SKM-1 treated with dmso at 0.1 percent for 144 hours (cell line): Measurements from ENCODE around the gene SPTSSB.
A peak's percentile ranks its signal among the peaks of the same experiment; 100 is the strongest.

Experiments used
- DNase-seq: peaks from one replicate; lab custom pipeline; 2025; ENCODE audit not compliant: unreplicated experiment; lab: John Stamatoyannopoulos, UW

SPTSSB gene, protein sequence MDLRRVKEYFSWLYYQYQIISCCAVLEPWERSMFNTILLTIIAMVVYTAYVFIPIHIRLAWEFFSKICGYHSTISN

GRCh38 chr3:161371441-161372320, at the start of gene SPTSSB:
TSS of gene SPTSSB (minus strand) at chr3:161371517. CDS start at chr3:161346323, 25,194 bp downstream.
- peak; percentile 37 for DNase-seq

DNA sequence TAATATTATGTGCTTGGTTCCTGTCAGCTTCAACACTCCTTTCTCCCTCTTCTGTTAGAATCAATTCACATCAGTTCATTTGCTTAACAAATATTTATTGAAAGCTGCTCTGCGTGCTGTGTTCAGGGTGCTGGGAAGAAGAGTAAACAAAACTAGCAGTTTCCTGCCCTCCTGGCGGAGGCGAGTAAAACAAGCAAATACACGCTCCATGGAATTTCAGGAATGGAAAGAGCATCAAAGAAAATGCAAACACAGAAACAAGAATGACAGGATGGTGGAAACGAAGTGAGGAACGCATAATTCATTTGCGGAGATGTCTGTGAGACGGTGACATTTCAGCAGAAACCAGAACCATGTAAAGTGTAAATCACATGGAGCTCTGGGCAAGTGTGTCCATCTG, 49.4 kb upstream of the SPTSSB start:
- DNase-seq = no peak

- no peak for DNase-seq
Measured at GRCh38 chr3:161419555-161420333, 48.4 kb upstream of the SPTSSB start.

- no peak for DNase-seq
Measured at GRCh38 chr3:161415506-161416231, 44.4 kb upstream of the SPTSSB start.

DNA sequence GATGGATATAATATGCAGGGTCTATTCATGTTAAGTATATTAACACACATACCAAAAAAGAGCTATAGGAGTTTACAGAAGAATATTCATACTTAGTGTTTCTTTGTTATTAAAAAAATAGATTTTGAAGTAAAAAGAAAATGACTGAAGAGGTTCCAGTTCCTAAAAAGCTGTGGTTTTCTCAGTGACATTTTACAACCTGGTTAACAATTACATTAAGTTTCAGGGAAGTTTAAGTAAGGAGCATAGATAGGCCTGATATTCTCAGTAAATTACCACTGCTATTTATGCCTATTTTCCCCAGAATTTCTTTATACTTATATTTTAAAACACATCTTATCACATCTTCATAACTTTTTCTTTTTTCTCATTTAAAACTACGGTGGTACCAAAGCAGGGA, 43.6 kb upstream of the SPTSSB start:
- DNase-seq = no peak

DNA sequence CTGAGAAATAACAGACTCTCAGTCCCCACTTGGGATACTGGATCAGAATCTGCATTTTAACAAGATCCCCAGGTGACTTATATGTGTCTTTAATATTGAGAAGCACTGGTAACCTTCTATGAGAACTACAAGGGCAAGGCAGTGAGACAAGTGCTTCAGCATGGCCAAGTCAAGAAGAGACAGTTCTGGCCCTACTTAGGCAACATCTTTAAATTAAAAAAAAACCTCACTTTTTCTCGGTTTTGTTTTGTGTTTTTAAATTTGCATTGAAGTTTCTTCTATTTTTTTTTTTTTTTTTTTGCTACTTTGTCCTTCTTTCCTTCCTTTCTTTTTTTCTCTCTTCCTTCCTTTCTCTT, 42.5 kb upstream of the SPTSSB start:
- no peak for DNase-seq

DNA sequence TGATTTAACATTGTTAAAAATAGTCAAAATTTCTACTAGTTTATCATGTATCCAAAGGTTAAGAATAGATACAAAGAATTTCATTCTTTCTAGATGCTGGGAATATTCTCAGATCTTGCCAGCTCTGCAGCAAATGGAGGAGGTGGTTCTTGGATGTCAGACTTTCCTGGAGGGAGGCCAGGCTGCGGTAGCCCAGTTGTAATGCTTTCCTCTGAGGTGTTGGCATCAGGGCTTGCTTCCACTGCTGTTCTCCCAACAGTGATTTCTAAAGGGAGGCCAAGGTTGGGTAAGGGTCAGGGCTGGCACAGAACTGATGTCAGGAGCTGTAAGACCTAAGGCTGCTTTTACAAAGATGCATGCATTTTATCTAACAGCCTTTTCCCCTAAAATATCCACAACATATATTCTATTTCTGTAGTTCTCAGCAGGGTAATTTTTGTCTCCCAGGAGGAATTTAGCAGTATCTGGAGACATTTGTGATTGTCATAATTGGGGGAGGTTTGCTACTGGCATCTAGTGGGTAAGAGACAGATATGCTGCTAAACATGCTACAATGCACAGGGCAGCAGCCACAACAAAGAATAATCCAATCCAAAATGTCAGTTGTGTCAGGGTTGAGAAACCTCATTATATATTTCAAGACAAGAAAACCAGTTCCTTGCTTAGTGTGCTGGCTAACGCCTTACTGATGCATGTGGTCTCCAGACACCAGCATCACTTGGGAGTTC, 42.0 kb upstream of the SPTSSB start:
- no peak for DNase-seq

- DNase-seq = no peak
Measured at GRCh38 chr3:161412123-161412522, 40.8 kb upstream of the SPTSSB start.

GRCh38 chr3:161409858-161410257, 38.5 kb upstream of the SPTSSB start:
- no peak for DNase-seq

DNA sequence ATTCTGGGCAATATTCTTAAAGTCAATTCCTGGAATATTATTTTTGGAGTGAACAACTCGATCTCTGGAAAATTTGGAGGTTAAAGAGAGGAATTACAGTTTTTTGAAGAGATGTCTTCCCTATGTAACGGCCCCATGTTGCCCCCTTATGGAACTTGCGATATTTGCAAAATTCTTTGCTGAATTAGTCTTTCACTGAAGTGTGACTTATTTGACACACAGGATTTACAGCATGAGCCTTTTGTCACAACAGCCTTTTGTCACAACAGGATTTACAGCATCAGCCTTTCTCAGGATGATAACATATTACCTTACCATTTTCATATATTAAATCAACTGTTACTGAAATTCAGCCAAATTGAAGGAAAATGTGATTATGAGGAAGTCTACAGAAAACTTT, 37.8 kb upstream of the SPTSSB start:
- DNase-seq = peak; percentile 61

DNA sequence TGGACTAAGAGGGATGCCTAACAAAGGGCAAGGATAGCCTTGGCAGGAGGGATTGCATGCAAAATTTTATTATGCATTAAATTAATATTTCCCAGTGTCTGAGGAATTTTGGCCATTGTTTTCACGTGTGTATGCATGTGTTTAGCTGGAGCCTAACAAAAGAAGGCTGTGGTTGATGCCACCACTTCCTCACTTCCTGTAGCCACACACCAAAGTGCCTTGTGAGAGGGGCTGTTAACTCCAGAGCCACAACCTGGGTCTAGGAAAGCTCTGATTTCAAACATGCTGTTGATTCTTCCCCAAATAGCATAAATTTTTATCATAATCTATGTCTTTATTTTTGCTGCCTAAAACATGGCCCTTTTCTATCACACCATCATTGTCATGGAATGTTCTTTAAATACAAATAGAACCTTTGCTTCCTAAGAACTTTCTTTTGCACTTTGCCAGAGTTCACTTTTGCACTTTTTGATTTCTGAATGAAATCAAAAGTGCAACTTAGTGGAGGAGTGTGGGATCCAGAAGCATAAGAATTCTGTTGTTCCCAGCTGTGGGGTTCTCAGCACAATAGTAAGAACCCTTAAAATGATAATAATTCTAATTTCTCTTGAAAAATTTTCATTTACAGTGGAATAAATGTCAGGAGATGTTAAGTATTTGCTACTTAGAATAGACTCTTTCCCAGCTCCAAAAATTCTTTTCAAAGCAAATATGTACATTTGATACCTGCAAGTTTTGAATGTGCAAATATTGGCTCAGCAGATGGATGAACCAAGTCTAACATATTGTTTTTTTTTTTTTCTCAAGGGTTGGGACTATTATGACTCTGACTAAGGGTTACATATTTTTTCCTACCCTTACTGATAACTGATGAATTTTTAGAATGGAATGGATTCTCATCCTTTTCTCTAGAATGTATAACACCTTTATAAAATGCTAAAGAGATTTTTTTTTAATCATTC, 35.6 kb upstream of the SPTSSB start:
- DNase-seq = no peak

DNA sequence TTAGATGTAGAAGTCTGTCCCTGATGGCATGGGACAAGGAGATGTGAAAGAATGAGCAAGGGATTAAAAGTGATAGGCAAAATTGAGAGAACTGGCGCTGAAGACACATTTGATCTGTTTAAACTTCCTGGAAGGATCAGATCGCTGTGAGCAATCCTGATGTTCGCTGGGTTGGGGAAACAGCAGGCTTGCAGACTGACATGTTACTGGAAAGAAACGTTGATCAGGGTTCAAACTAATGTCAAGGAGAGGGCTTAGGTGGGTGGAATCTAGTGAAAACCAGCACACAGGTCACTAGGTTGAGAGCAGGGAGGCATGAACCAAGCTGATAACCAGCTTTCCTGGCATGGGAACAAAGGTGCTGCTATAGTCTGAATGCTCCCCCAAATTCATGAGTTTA, 34.5 kb upstream of the SPTSSB start:
- DNase-seq = no peak

DNA sequence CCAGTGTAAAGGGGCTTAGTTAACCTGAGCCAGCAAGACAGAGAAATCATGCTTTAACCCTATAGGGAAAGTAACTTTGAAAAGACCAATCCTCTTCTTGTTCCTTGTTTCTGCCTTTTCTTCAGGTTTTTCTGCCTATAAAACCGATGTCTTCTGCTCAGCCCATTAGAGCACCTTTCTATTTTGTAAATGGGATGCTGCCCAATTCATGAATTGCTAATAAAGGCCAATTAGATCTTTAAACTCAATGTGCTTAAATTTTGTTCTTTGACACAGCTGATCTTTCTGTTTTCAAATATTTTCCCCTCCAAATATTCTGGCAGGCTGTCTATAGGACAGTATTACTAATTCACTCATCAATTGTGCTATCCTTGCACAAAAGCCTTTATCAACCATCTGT, 33.8 kb upstream of the SPTSSB start:
- DNase-seq = no peak

DNA sequence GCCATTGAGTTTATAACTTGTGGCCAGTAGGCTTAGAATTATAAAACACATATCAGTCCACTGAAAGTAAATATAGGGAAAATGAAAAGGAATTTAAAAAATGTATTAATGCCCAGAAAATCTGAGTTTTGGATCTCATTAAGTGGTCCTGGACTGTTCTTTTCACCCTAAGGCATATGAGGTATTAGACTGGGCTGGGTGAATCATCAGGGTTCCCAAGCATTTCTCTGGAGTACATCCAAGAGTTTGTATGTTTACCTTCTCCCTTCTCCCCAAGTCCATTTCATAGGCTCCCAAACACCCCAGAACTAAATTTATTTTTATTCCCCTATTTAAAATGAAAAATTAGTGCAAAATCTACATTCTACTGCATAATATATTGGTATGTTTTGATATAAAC, 31.9 kb upstream of the SPTSSB start:
- DNase-seq = no peak

- no peak for DNase-seq
Measured at GRCh38 chr3:161401389-161401788, 30.1 kb upstream of the SPTSSB start.

DNA sequence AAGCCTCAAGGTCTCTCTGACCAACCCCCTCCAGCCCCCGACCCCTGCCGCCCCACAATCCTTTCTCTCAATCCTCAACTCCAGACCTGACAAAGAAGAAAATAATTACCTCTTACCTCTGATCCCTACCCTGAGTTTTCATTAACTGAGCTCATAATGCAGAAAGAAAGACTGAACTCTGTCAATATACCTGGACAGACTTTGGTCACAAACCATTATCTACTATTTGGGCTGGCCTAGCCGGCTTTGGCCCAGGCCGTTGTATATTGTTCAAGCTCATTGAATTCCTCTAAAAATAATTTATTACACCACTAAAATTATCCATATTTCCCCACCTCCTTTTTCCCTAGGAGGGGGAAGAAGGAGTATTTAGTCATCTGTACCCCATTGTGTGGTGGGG, 29.3 kb upstream of the SPTSSB start:
- no peak for DNase-seq

GRCh38 chr3:161395115-161396012, 24.0 kb upstream of the SPTSSB start:
- DNase-seq = no peak

DNA sequence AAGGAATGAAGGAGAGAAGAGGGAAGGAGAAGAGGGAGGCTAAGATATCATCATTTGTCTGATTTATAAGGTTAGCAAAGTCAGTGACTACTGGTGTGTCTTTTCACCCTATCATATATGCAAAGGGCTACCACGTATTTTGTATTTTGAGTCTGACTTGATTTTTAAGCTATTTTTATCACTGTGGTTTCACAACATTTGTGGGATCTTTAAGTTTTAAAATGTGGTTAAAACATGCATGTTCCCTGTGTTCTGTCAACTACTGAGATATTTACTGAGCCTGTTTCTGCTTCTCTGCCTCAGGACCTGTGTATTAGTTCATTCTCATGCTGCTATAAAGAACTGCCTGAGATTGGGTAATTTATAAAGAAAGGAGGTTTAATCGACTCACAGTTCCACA, 22.5 kb upstream of the SPTSSB start:
- DNase-seq = no peak

DNA sequence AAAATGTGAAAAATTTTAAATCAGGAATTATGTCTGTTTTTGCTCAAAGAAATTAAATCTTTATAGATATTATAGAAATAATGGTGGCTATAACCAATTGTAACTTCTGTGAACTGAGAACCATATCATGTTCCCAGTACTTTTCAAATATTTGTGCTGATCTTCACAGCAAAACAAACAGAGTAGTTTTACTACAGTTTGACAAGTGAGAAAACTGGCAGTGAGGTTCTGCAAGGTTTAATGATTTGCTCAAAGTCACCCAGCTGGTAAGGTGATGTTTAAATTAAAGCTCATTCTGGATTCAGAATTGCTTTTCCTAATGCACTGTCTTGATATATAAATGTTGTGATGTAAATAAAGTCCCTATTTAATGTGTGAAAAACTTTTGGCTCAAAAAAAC, 22.0 kb upstream of the SPTSSB start:
- DNase-seq = no peak
